Fibroblast of skin of scalp (primary cell): Measurements from ENCODE around the gene TXNRD1.
"Not testable (repeated sequence)": the region's sequence is repeated elsewhere in the genome, so short reads cannot be mapped to it uniquely, and the experiment has no call there.

Experiments used
- DNase-seq: peaks from one replicate; pipeline ENCODE4 v3.0.0-alpha.2; 2013

The TXNRD1 gene

GRCh38 chr12:104304261-104305009, 88.9 kb downstream of the TXNRD1 start:
- peak; percentile 33 for DNase-seq

- DNase-seq: no peak
These were observed 89.8 kb downstream of the TXNRD1 start for GRCh38 chr12:104305349-104305748.

- no peak for DNase-seq
These were observed 90.8 kb downstream of the TXNRD1 start for GRCh38 chr12:104306376-104306775.

- no peak for DNase-seq
These were observed 91.5 kb downstream of the TXNRD1 start for GRCh38 chr12:104306943-104307654.

- no peak for DNase-seq
These were observed 92.0 kb downstream of the TXNRD1 start for GRCh38 chr12:104307655-104308000.

GRCh38 chr12:104309446-104309993, 93.9 kb downstream of the TXNRD1 start:
- no peak for DNase-seq

- no peak for DNase-seq
These were observed 95.4 kb downstream of the TXNRD1 start for GRCh38 chr12:104310751-104311633.

GRCh38 chr12:104312202-104312601, 96.6 kb downstream of the TXNRD1 start:
- DNase-seq: no peak

- no peak for DNase-seq
These were observed 97.1 kb downstream of the TXNRD1 start for GRCh38 chr12:104312654-104313053.

- DNase-seq: no peak
These were observed 98.1 kb downstream of the TXNRD1 start for GRCh38 chr12:104313568-104314241.

GRCh38 chr12:104314242-104314614, 98.6 kb downstream of the TXNRD1 start:
- DNase-seq: no peak

- DNase-seq: no peak
These were observed 100.0 kb downstream of the TXNRD1 start for GRCh38 chr12:104315326-104316224.

- no peak for DNase-seq
These were observed 101.4 kb downstream of the TXNRD1 start for GRCh38 chr12:104316936-104317335.

- DNase-seq: no peak
These were observed 102.1 kb downstream of the TXNRD1 start for GRCh38 chr12:104317538-104318210.

- DNase-seq: no peak
These were observed 103.4 kb downstream of the TXNRD1 start for GRCh38 chr12:104319028-104319427.

GRCh38 chr12:104319918-104320626, 104.5 kb downstream of the TXNRD1 start:
- DNase-seq: no peak

GRCh38 chr12:104320627-104321024, 105.0 kb downstream of the TXNRD1 start:
- no peak for DNase-seq

- DNase-seq: no peak
These were observed 106.4 kb downstream of the TXNRD1 start for GRCh38 chr12:104321949-104322348.

- not testable (repeated sequence) for DNase-seq
These were observed 107.0 kb downstream of the TXNRD1 start for GRCh38 chr12:104322533-104322932.

GRCh38 chr12:104323899-104324298, 108.3 kb downstream of the TXNRD1 start:
- no peak for DNase-seq
